ENCODE results near the gene PRSS8. TPM values are rescaled to one million over a fixed set of nuclear protein-coding genes. Genes with fewer than 3 reads are reported as not detected.

Gene PRSS8
- total RNA-seq, 1 experiment from 2014 or later = 154 TPM

DNA sequence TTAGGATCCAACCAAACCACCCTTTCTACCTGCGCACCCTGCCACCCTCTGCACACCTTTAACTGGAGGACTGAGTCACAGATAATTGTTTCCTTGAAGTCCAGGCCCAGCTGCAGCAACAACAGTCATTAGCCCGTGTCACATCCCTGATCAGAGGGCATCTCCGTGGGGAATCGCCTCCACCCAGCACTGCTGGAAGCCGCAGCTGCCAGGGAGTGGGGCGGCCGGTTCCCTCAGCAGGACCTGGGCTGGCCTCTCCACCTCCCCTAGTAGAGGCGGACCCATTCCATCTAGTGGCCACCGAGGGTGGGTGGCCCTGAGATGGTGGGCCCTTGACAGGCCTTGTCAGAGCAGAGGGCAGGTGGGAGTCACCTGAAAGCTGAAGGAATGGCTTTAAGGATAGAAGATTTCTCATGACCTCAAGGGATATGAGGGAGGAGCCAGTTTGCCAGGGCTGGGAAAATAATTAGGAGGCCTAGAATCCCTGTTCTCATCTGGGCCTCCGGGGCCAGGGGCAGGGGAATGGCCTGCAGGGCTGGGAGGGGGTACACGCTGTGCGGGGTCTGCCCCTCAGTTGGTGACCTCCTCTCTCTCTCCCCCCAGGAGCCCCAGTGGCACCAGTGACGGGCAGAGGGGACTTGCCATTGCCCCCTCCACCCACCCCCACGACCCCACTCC, 53.0 kb downstream of the PRSS8 start:
- H3K36me3 ChIP-seq (ENCODE audit: low read depth) = peaks cover 5% of the 10 kb centered on the region
- peaks cover 38% of the 10 kb centered on the region for H4K20me1 ChIP-seq (ENCODE audit: insufficient read depth)
- no peaks in the 10 kb centered on the region for H3K9me2 ChIP-seq (ENCODE audit: insufficient read depth)
- H3K27me3 ChIP-seq (ENCODE audit: insufficient read depth, low read depth) = no peaks in the 10 kb centered on the region
- no peak for DNase-seq
- intact Hi-C loops (cut with micrococcal nuclease; ENCODE audit: unreplicated experiment) = no loop called here
- POLR2A ChIA-PET (ENCODE audit: unreplicated experiment) = no interaction called here
- no peaks in the 10 kb centered on the region for H3K9me3 ChIP-seq (ENCODE audit: insufficient read depth, low read depth)
- H3K4me3 ChIP-seq = no peak overlapping the region
- no peak overlapping the region for H3K4me2 ChIP-seq
- no peak overlapping the region for H3K27ac ChIP-seq
- H3K4me1 ChIP-seq (replicated peaks; ENCODE audit: insufficient read depth) = no peaks in the 10 kb centered on the region
- BruUV-seq (replicated peaks) = no TSS peak
- TF ChIP-seq EZH2 (IDR thresholded peaks at IDR 0.05; ENCODE audit: low read depth) = no peak
- TF ChIP-seq, protein P1, sequence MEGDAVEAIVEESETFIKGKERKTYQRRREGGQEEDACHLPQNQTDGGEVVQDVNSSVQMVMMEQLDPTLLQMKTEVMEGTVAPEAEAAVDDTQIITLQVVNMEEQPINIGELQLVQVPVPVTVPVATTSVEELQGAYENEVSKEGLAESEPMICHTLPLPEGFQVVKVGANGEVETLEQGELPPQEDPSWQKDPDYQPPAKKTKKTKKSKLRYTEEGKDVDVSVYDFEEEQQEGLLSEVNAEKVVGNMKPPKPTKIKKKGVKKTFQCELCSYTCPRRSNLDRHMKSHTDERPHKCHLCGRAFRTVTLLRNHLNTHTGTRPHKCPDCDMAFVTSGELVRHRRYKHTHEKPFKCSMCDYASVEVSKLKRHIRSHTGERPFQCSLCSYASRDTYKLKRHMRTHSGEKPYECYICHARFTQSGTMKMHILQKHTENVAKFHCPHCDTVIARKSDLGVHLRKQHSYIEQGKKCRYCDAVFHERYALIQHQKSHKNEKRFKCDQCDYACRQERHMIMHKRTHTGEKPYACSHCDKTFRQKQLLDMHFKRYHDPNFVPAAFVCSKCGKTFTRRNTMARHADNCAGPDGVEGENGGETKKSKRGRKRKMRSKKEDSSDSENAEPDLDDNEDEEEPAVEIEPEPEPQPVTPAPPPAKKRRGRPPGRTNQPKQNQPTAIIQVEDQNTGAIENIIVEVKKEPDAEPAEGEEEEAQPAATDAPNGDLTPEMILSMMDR (conservative IDR thresholded peaks at IDR 0.05) = no peak
- H3K79me2 ChIP-seq (ENCODE audit: low read depth) = 0 out of 2 replicates have a peak, but pooled peaks cover 2% of the 10 kb centered on the region
- peaks cover 17% of the 10 kb centered on the region; the same call in 1 of the 2 replicates for H3F3A ChIP-seq (ENCODE audit: insufficient read depth, low read depth)
- no peak overlapping the region for H2AFZ ChIP-seq
- CTCF ChIA-PET = no interaction called here

Other genes starting within 250 kb of the PRSS8 start
- 59.3 and 66.9 TPM in 2 replicates for gene BCL7C, start 241.7 kb downstream of the PRSS8 start, total RNA-seq (2021)
- gene CTF1, start 239.1 kb downstream of the PRSS8 start, total RNA-seq (2021) = 11.6 and 17.0 TPM in 2 replicates
- gene FBXL19, start 212.2 kb downstream of the PRSS8 start, total RNA-seq (2021) = 70.8 and 72.7 TPM in 2 replicates
- 40.7 and 43.5 TPM in 2 replicates for gene ORAI3, start 186.7 kb downstream of the PRSS8 start, total RNA-seq (2021)
- gene SETD1A, start 178.0 kb downstream of the PRSS8 start, total RNA-seq (2021) = 29.6 and 33.2 TPM in 2 replicates
- 34.8 and 44.2 TPM in 2 replicates for gene HSD3B7, start 150.5 kb downstream of the PRSS8 start, total RNA-seq (2021)
- gene STX1B, start 125.1 kb downstream of the PRSS8 start, total RNA-seq (2021) = 3.9 and 5.6 TPM in 2 replicates
- gene STX4, start 102.2 kb downstream of the PRSS8 start, total RNA-seq (2021) = 85.8 and 100 TPM in 2 replicates
- 13.2 and 17.4 TPM in 2 replicates for gene ZNF668, start 61.5 kb downstream of the PRSS8 start, total RNA-seq (2021)
- gene ZNF646, start 61.3 kb downstream of the PRSS8 start, total RNA-seq (2021) = 25.4 and 30.7 TPM in 2 replicates
- 7.7 and 9.2 TPM in 2 replicates for gene PRSS53, start 46.8 kb downstream of the PRSS8 start, total RNA-seq (2021)
- gene VKORC1, start 40.9 kb downstream of the PRSS8 start, total RNA-seq (2021) = 46.0 and 59.9 TPM in 2 replicates
- gene BCKDK, start 27.3 kb downstream of the PRSS8 start, total RNA-seq (2021) = 41.5 and 66.5 TPM in 2 replicates
- gene KAT8, start 18.1 kb downstream of the PRSS8 start, total RNA-seq (2021) = 81.4 and 84.3 TPM in 2 replicates
- gene PRSS36, start 14.3 kb upstream of the PRSS8 start, total RNA-seq (2021) = 4.1 and 6.8 TPM in 2 replicates
- 429 and 637 TPM in 2 replicates for gene FUS, start 44.4 kb upstream of the PRSS8 start, total RNA-seq (2021)
- gene PYCARD, start 67.0 kb upstream of the PRSS8 start, total RNA-seq (2021) = 72.9 and 107 TPM in 2 replicates
- gene TRIM72, start 78.4 kb upstream of the PRSS8 start, total RNA-seq (2021) = 0.09 TPM in 1 of 2 replicates, not detected in the other
- gene PYDC1, start 81.4 kb upstream of the PRSS8 start, total RNA-seq (2021) = not detected in 2 replicates
- gene ITGAM, start 124.2 kb upstream of the PRSS8 start, total RNA-seq (2021) = 0.90 and 1.3 TPM in 2 replicates
- gene ITGAX, start 219.4 kb upstream of the PRSS8 start, total RNA-seq (2021) = 1.1 and 1.2 TPM in 2 replicates